RKO (cell line): ENCODE results near the gene FLNC.
A peak's percentile ranks its signal among the peaks of the same experiment; 100 is the strongest.

Source experiments
- DNase-seq: peaks from one replicate; pipeline ENCODE4 v3.0.0-alpha.2; 2016; ENCODE audit warnings: low spot score

FLNC gene

GRCh38 chr7:128801003-128801402 is 29.2 kb upstream of the FLNC start:
- no peak for DNase-seq

- DNase-seq = no peak
Observed at GRCh38 chr7:128801667-128802418, 28.4 kb upstream of the FLNC start.

- no peak for DNase-seq
Observed at GRCh38 chr7:128804484-128804883, 25.7 kb upstream of the FLNC start.

- DNase-seq = no peak
Observed at GRCh38 chr7:128805225-128805624, 25.0 kb upstream of the FLNC start.

GRCh38 chr7:128807191-128807590 is 23.0 kb upstream of the FLNC start:
- no peak for DNase-seq

- no peak for DNase-seq
Observed at GRCh38 chr7:128809363-128809762, 20.8 kb upstream of the FLNC start.

- DNase-seq = no peak
Observed at GRCh38 chr7:128810473-128810872, 19.7 kb upstream of the FLNC start.

GRCh38 chr7:128810997-128811396 is 19.2 kb upstream of the FLNC start:
- no peak for DNase-seq

GRCh38 chr7:128811631-128812430 is 18.4 kb upstream of the FLNC start:
- no peak for DNase-seq

- no peak for DNase-seq
Observed at GRCh38 chr7:128812514-128813168, 17.6 kb upstream of the FLNC start.

- no peak for DNase-seq
Observed at GRCh38 chr7:128814499-128814898, 15.7 kb upstream of the FLNC start.

- DNase-seq = no peak
Observed at GRCh38 chr7:128815289-128815942, 14.8 kb upstream of the FLNC start.

GRCh38 chr7:128818694-128819093 is 11.5 kb upstream of the FLNC start:
- DNase-seq = no peak

- DNase-seq = no peak
Observed at GRCh38 chr7:128821724-128822123, 8.5 kb upstream of the FLNC start.

GRCh38 chr7:128826512-128826911 is 3.7 kb upstream of the FLNC start:
- DNase-seq = no peak

GRCh38 chr7:128826916-128827247 is 3.3 kb upstream of the FLNC start:
- no peak for DNase-seq

- peak; percentile 87 for DNase-seq
Observed at GRCh38 chr7:128827248-128827958, 2.8 kb upstream of the FLNC start.

GRCh38 chr7:128827971-128828711 is 2.1 kb upstream of the FLNC start:
- no peak for DNase-seq

- peak; percentile 35 for DNase-seq
Observed at GRCh38 chr7:128829391-128830166, 627 bp upstream of the FLNC start.
